ENCODE data around the gene ATG2A.
A peak's percentile ranks its signal among the peaks of the same experiment; 100 is the strongest.

The ATG2A gene

GRCh38 chr11:64906314-64906635, 10.7 kb downstream of the ATG2A start:
- no peak overlapping the region for H4K8ac ChIP-seq (ENCODE audit: low read depth, low read length)
- H3K79me1 ChIP-seq (ENCODE audit: low read length), result no peaks in the 10 kb centered on the region
- H3K27me3 ChIP-seq (ENCODE audit: insufficient read depth, low read length), result no peaks in the 10 kb centered on the region
- H3K23ac ChIP-seq (ENCODE audit: low read length), result no peak overlapping the region
- WGBS (ENCODE audit: extremely low coverage, insufficient coverage, insufficient read length), result no CpG with 5 or more reads among the region's 13 CpGs
- H3K4me2 ChIP-seq (ENCODE audit: low read length), result no peak overlapping the region
- H4K91ac ChIP-seq (ENCODE audit: low read depth, low read length), result no peak overlapping the region
- H2BK12ac ChIP-seq (ENCODE audit: low read length), result no peak overlapping the region
- no peak overlapping the region for H3K9ac ChIP-seq (ENCODE audit: low read length)
- H4K12ac ChIP-seq (ENCODE audit: low read depth, low read length), result no peak overlapping the region
- H3K4me3 ChIP-seq (ENCODE audit: low read depth, low read length), result no peak overlapping the region
- H3K4me1 ChIP-seq (ENCODE audit: control insufficient read depth in 1 of 2, insufficient read depth in 2 of 2, low read length in 2 of 2), result no peaks in the 10 kb centered on the region
- no peak overlapping the region for H3K4ac ChIP-seq (ENCODE audit: low read depth, low read length)
- no peak overlapping the region for H3K14ac ChIP-seq (ENCODE audit: low read length)
- no peak overlapping the region for H3K18ac ChIP-seq (ENCODE audit: low read length)
- peaks cover 77 to 83% of the 10 kb centered on the region in 2 experiments for H3K36me3 ChIP-seq (ENCODE audit: control insufficient read depth in 1 of 2, insufficient read depth in 2 of 2, low read length in 2 of 2)
- H2AK5ac ChIP-seq (ENCODE audit: low read length), result no peak overlapping the region
- H3K9me3 ChIP-seq (ENCODE audit: insufficient read depth, low read depth, low read length), result peaks cover 2% of the 10 kb centered on the region
- no peak overlapping the region for H2AFZ ChIP-seq (ENCODE audit: insufficient read depth, low read length, poor library complexity)
- H2BK5ac ChIP-seq (ENCODE audit: low read depth, low read length, poor library complexity), result no peak overlapping the region
- DNase-seq, result no peak
- H2BK120ac ChIP-seq (ENCODE audit: insufficient read depth, low read length, poor library complexity), result no peak overlapping the region
- H3K27ac ChIP-seq (ENCODE audit: low read depth, low read length), result no peak overlapping the region
- H3K79me2 ChIP-seq (ENCODE audit: control insufficient read depth, insufficient read depth, low read length, poor library complexity), result no peaks in the 10 kb centered on the region

GRCh38 chr11:64905516-64906313, 11.3 kb downstream of the ATG2A start:
- H3K9ac ChIP-seq (ENCODE audit: low read length), result no peak overlapping the region
- H2AFZ ChIP-seq (ENCODE audit: insufficient read depth, low read length, poor library complexity), result no peak overlapping the region
- H2BK120ac ChIP-seq (ENCODE audit: insufficient read depth, low read length, poor library complexity), result no peak overlapping the region
- no peak overlapping the region for H3K18ac ChIP-seq (ENCODE audit: low read length)
- H3K14ac ChIP-seq (ENCODE audit: low read length), result no peak overlapping the region
- H3K27me3 ChIP-seq (ENCODE audit: insufficient read depth, low read length), result no peaks in the 10 kb centered on the region
- no peak overlapping the region for H3K4ac ChIP-seq (ENCODE audit: low read depth, low read length)
- no peak overlapping the region for H3K4me2 ChIP-seq (ENCODE audit: low read length)
- no peak for DNase-seq
- no peak overlapping the region for H2AK5ac ChIP-seq (ENCODE audit: low read length)
- no CpG with 5 or more reads among the region's 25 CpGs for WGBS (ENCODE audit: extremely low coverage, insufficient coverage, insufficient read length)
- no peak overlapping the region for H3K23ac ChIP-seq (ENCODE audit: low read length)
- no peaks in the 10 kb centered on the region for H3K4me1 ChIP-seq (ENCODE audit: control insufficient read depth in 1 of 2, insufficient read depth in 2 of 2, low read length in 2 of 2)
- no peak overlapping the region for H2BK12ac ChIP-seq (ENCODE audit: low read length)
- no peak overlapping the region for H2BK5ac ChIP-seq (ENCODE audit: low read depth, low read length, poor library complexity)
- H3K79me1 ChIP-seq (ENCODE audit: low read length), result no peaks in the 10 kb centered on the region
- H3K36me3 ChIP-seq (ENCODE audit: control insufficient read depth in 1 of 2, insufficient read depth in 2 of 2, low read length in 2 of 2), result peaks cover 75 to 82% of the 10 kb centered on the region in 2 experiments
- H4K91ac ChIP-seq (ENCODE audit: low read depth, low read length), result no peak overlapping the region
- H4K12ac ChIP-seq (ENCODE audit: low read depth, low read length), result no peak overlapping the region
- H3K79me2 ChIP-seq (ENCODE audit: control insufficient read depth, insufficient read depth, low read length, poor library complexity), result no peaks in the 10 kb centered on the region
- no peak overlapping the region for H4K8ac ChIP-seq (ENCODE audit: low read depth, low read length)
- H3K4me3 ChIP-seq (ENCODE audit: low read depth, low read length), result no peak overlapping the region
- no peak overlapping the region for H3K27ac ChIP-seq (ENCODE audit: low read depth, low read length)
- peaks cover 2% of the 10 kb centered on the region for H3K9me3 ChIP-seq (ENCODE audit: insufficient read depth, low read depth, low read length)

GRCh38 chr11:64903291-64903833, 13.6 kb downstream of the ATG2A start:
- Histone ChIP-seq H3K14ac (ENCODE audit: low read length) (no peak overlapping the region), H3K36me3 (ENCODE audit: control insufficient read depth in 1 of 2, insufficient read depth in 2 of 2, low read length in 2 of 2) (peaks cover 72 to 77% of the 10 kb centered on the region in 2 experiments), H3K4me3 (ENCODE audit: low read depth, low read length) (no peak overlapping the region), H3K27me3 (ENCODE audit: insufficient read depth, low read length) (no peaks in the 10 kb centered on the region), H3K79me1 (ENCODE audit: low read length) (no peaks in the 10 kb centered on the region), H3K18ac (ENCODE audit: low read length) (no peak overlapping the region), H3K27ac (ENCODE audit: low read depth, low read length) (no peak overlapping the region), H3K4me2 (ENCODE audit: low read length) (no peak overlapping the region), H4K12ac (ENCODE audit: low read depth, low read length) (no peak overlapping the region), H2AFZ (ENCODE audit: insufficient read depth, low read length, poor library complexity) (no peak overlapping the region), H2AK5ac (ENCODE audit: low read length) (no peak overlapping the region), H3K79me2 (ENCODE audit: control insufficient read depth, insufficient read depth, low read length, poor library complexity) (no peaks in the 10 kb centered on the region), H3K4ac (ENCODE audit: low read depth, low read length) (no peak overlapping the region), H4K8ac (ENCODE audit: low read depth, low read length) (no peak overlapping the region), H2BK12ac (ENCODE audit: low read length) (no peak overlapping the region), H2BK120ac (ENCODE audit: insufficient read depth, low read length, poor library complexity) (no peak overlapping the region), H3K9ac (ENCODE audit: low read length) (no peak overlapping the region), H4K91ac (ENCODE audit: low read depth, low read length) (no peak overlapping the region), H3K4me1 (ENCODE audit: control insufficient read depth in 1 of 2, insufficient read depth in 2 of 2, low read length in 2 of 2) (no peaks in the 10 kb centered on the region), H2BK5ac (ENCODE audit: low read depth, low read length, poor library complexity) (no peak overlapping the region), H3K23ac (ENCODE audit: low read length) (no peak overlapping the region), H3K9me3 (ENCODE audit: insufficient read depth, low read depth, low read length) (peaks cover 5% of the 10 kb centered on the region)
- WGBS (ENCODE audit: extremely low coverage, insufficient coverage, insufficient read length), result no CpG with 5 or more reads among the region's 23 CpGs
- no peak for DNase-seq

- Histone ChIP-seq H4K12ac (ENCODE audit: low read depth, low read length) (no peak overlapping the region), H3K4ac (ENCODE audit: low read depth, low read length) (no peak overlapping the region)
Observed at GRCh38 chr11:64902102-64902900, 14.7 kb downstream of the ATG2A start.

More at GRCh38 chr11:64902102-64902900, 14.7 kb downstream of the ATG2A start:
- Histone ChIP-seq H3K4me1 (ENCODE audit: control insufficient read depth in 1 of 2, insufficient read depth in 2 of 2, low read length in 2 of 2) (no peaks in the 10 kb centered on the region), H3K36me3 (ENCODE audit: control insufficient read depth in 1 of 2, insufficient read depth in 2 of 2, low read length in 2 of 2) (peaks cover 78 to 80% of the 10 kb centered on the region in 2 experiments), H2AFZ (ENCODE audit: insufficient read depth, low read length, poor library complexity) (no peak overlapping the region), H3K27ac (ENCODE audit: low read depth, low read length) (no peak overlapping the region), H3K14ac (ENCODE audit: low read length) (no peak overlapping the region), H4K8ac (ENCODE audit: low read depth, low read length) (no peak overlapping the region), H3K18ac (ENCODE audit: low read length) (no peak overlapping the region), H2BK5ac (ENCODE audit: low read depth, low read length, poor library complexity) (no peak overlapping the region), H2BK120ac (ENCODE audit: insufficient read depth, low read length, poor library complexity) (no peak overlapping the region), H3K79me2 (ENCODE audit: control insufficient read depth, insufficient read depth, low read length, poor library complexity) (no peaks in the 10 kb centered on the region), H3K4me3 (ENCODE audit: low read depth, low read length) (peak overlapping the region; percentile 34), H3K9me3 (ENCODE audit: insufficient read depth, low read depth, low read length) (peaks cover 5% of the 10 kb centered on the region), H2AK5ac (ENCODE audit: low read length) (no peak overlapping the region), H3K27me3 (ENCODE audit: insufficient read depth, low read length) (no peaks in the 10 kb centered on the region), H3K79me1 (ENCODE audit: low read length) (no peaks in the 10 kb centered on the region), H4K91ac (ENCODE audit: low read depth, low read length) (no peak overlapping the region), H3K4me2 (ENCODE audit: low read length) (no peak overlapping the region), H3K9ac (ENCODE audit: low read length) (no peak overlapping the region), H3K23ac (ENCODE audit: low read length) (no peak overlapping the region), H2BK12ac (ENCODE audit: low read length) (no peak overlapping the region)
- WGBS (ENCODE audit: extremely low coverage, insufficient coverage, insufficient read length), result no CpG with 5 or more reads among the region's 30 CpGs
- DNase-seq, result no peak
